Measurements from ENCODE around the gene CCDC57.
A peak's percentile ranks its signal among the peaks of the same experiment; 100 is the strongest.
"Not testable (repeated sequence)": the region's sequence is repeated elsewhere in the genome, so short reads cannot be mapped to it uniquely, and the experiment has no call there.

CCDC57 gene, protein sequence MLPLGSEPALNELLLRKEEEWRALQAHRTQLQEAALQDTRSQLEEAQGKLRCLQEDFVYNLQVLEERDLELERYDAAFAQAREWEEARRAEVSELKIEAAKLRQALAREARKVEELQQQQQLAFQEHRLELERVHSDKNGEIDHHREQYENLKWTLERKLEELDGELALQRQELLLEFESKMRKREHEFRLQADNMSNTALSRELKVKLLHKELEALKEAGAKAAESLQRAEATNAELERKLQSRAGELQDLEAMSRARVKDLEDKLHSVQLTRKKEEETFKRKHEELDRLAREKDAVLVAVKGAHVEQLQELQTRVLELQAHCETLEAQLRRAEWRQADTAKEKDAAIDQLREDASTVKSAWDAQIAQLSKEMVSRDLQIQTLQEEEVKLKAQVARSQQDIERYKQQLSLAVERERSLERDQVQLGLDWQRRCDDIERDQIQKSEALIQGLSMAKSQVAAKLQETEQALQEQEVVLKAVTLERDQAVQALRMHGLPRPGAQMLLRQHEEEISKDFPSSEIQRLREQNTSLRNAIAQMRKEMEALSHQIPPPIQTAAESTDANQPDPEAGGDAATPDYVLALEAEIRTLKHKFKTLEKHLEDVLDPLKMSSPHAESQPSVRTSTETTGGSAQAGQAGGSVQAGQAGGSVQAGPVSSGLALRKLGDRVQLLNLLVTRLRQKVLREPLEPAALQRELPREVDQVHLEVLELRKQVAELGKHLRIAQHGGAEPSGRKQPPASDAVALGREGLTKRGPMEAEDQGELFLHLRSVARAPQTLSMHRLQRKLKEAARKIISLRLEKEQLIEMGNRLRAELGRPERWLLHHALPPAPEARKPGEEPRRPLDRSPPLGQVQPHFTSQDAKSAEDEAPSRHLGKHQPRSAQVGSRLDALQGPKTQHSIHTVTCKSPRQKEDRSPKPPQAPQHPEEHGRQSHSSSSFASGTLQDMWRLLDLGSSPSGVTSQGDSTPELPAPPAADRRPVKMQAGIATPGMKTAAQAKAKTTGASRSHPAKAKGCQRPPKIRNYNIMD

DNA sequence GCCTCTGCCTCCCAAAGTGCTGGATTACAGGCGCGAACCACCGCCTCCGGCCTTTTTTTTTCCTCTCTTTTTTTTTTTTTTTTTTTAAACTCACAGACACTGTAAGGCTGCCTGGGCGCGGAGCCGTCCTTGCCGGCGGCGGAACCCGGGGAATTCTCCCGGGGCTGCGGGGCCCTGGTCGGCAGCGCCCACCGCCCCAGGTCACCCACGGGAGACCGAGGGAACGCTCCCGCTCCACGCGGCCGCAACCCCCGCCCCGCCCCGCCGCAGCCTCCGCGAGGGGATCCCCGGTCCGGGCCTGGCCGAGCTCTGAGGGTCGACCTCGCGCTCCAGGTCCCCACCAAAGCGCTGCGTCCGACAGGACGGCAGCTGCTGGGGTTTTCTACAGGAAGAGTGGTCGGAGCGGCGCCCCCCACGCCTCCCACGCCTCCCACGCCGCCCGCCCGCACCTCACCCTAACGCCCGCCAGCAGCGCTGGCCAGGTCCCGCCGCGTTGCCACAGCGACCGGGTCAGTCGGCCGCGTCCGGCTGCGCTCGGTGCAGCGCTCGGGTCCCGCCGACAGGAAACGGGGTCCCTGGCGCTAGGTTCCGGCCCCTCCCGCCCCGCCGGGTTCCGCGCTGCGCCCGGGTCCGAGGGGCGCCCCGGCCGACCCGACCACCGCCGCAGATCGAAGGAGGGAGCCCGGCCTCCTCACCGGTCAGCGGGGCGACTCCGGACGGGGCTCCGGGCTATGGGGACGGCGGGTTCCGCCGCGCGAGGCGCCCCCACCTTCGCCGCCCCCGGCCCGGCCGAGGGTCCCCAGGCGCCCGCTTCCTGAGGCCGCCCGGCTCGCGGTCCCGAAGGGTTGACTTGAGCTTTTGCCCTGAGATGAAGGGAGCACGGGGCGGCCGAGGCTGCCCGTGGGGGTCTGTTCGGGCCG, at the start of gene CCDC57:
TSS of gene CCDC57 (minus strand) at position 512 of the 920 bp plus-strand sequence. CDS start 10,898 bp downstream, outside the sequence.
- DNase-seq = peak; percentile 87

- no peak for DNase-seq
Observed at GRCh38 chr17:82262344-82262743, 49.7 kb upstream of the CCDC57 start.

- DNase-seq = not testable (repeated sequence)
Observed at GRCh38 chr17:82259972-82260961, 47.6 kb upstream of the CCDC57 start.

DNA sequence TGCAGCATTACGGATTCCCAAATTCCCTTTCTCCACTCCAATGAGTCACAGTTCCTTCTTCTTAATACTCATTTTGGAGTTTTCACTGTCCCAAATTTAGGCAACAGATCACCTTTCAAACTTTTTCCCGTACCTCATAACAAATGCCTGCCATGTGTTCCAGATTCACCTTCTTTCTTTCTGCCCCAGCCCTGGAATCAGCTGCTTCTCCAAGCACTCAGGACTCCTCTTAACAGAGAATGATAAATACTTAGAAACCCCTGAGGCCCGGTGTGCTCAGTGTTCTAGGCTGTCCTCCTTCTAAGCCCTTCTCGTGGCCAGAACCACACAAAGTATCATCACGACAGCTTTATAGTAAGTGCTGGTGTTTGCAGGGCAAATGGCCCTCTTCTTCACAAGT, 45.9 kb upstream of the CCDC57 start:
- DNase-seq = no peak

GRCh38 chr17:82257473-82257872, 44.8 kb upstream of the CCDC57 start:
- DNase-seq = no peak

DNA sequence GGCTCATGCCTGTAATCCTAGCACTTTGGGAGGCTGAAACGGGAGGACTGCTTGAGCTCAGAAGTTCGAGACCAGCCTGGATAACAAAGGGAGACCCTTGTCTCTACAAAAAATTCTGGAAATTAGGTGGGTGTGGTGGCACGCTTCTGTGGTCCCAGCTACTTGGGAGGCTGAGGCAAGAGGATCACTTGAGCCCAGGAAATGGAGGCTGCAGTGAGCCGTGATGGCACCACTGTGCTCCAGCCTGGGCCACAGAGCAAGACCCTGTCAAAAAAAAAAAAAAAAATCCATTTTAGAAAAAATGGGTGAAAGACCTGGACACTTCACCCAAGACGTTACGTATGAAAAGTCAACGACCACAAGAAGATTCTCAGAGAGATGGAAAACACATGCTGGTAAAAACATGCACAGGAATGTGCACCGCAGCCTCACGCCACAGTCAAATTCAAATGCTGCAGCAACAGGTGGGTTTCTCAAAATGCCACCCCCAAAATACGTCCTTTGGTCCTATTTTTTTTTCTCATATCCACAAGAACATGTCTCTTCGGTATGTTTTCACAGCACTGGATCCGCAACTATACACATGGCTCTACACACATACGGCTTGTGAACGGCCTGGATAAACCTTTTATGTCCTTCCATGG, 43.7 kb upstream of the CCDC57 start:
- DNase-seq = no peak

DNA sequence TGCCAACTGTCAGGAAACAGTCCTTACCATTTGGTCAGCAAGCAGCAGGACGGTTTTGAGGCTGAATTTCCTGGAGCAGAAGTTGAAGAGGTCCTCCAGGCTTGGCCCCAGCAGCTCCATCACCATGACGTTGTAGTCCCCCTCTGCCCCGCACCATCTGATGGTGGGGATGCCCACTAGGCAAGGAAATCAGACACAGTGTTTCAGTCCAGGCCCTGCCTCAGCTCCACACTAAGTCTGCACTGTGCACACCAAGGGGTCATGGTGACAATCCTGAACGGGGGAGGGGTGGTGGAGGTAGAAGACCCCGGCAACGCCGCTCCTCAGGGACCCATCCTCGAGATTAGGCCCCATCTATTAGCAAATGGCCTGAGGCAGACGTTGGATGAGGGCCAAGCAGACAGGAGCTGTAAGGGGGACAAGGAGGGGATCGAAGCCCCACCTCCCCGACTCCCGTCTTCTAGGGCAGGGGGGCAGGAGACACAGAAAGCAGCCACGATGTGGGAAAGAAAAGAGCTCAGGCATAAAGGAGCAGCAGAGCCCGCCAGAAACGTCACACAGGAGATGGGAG, 42.8 kb upstream of the CCDC57 start:
- no peak for DNase-seq

- not testable (repeated sequence) for DNase-seq
Observed at GRCh38 chr17:82254746-82255145, 42.1 kb upstream of the CCDC57 start.

- DNase-seq = not testable (repeated sequence)
Observed at GRCh38 chr17:82254096-82254495, 41.5 kb upstream of the CCDC57 start.

GRCh38 chr17:82253179-82253544, 40.5 kb upstream of the CCDC57 start:
- no peak for DNase-seq

DNA sequence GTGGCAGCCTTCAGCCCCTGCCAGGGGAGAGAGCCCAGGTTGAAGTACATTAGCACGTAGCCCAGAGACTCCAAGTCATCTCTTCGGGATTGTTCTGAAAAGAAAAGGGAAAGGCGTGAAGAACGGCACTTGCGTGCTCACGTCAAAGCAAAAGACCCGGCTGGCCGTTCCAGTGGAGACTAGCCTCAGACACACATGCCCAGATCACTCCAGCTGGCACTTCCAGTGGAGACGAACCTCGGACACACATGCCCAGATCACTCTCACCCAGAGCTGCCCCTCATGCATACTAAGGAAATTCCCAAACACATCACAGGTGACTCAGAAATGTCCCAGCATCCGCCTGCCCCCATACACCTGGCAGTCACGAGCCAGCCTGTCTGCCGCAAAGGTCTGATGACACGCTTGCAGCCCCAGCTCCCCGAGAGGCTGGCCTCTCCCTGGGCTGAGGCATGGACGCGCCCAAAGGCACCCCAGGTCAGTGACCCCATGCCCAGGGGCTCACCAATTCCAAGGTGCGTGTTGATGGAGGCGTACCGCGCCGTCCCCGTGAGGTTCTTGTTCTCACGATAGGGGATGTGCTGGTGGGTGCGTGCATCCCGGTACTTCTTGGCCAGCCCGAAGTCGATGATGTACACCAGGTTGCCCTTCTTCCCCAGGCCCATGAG, 40.0 kb upstream of the CCDC57 start:
- no peak for DNase-seq

DNA sequence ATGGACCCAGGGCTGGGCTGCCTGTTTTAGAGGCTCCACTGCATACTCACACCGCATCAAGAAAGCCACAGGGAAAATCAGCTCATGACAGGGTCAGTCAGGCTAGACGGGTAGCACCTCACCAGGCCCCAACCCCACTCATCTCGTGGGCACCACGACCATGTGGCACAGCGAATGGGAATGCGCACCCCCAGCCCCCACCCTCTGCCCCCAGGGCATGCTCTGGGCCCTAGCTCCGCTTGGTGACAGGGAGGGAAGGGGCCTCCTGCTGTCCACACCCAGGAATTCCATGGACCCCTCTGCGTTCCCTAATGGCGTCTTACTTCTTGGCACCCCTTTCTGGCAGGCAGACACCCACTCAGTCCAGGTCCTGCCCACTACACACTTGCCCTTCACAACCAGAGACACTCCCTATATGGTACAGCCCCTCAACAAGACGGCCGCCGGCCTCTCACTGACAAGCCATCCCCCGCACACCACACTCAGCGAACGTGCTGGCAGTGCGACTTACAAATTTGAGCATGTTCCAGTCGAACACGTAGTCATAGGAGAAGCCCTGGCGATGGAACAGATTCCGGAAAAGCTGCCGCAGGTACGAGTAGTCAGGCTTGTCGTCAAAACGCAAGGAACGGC, 38.3 kb upstream of the CCDC57 start:
- no peak for DNase-seq

GRCh38 chr17:82249896-82250581, 37.4 kb upstream of the CCDC57 start:
- DNase-seq = no peak

DNA sequence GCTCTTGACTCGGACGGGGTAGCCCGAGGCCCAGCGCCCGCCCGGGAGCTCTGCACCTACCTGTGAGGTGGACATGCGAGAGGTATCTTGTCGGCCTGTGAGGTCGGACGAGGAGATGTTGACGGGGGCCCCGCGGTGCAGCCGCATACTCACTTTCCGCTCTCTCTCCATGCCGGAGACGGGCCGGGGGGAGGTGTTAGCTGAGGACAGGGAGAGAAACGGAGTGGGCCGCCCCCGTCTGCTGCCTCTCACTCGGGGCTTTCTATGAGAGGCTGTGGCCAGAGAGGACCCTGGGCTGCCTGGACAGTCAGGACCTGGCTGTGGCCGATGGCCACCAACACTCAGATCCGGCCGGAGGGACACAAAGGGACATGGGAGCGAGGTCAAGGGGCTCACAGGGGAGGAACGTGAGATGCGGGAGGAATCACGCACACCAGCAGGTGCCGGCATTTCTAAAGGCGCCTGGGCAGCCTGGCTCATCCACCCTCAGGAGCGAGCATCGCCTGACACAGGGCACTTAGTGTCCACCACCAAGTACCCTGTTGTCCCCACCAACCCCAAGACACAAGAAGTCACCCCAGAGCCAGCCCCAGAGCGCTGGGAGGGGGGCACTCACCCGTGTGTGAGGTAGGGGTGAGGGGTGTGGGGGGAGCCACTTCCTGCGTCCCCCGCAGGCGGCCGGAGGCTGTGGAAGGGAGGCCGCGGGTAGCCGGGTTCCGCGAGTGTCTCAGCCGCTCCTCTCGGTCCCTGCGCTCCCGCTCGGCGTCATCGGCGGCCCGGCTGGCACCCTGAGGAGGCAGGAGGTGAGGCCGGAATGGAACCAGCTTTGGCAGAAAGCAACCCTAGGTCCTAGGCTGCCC, 36.4 kb upstream of the CCDC57 start:
- DNase-seq = no peak

DNA sequence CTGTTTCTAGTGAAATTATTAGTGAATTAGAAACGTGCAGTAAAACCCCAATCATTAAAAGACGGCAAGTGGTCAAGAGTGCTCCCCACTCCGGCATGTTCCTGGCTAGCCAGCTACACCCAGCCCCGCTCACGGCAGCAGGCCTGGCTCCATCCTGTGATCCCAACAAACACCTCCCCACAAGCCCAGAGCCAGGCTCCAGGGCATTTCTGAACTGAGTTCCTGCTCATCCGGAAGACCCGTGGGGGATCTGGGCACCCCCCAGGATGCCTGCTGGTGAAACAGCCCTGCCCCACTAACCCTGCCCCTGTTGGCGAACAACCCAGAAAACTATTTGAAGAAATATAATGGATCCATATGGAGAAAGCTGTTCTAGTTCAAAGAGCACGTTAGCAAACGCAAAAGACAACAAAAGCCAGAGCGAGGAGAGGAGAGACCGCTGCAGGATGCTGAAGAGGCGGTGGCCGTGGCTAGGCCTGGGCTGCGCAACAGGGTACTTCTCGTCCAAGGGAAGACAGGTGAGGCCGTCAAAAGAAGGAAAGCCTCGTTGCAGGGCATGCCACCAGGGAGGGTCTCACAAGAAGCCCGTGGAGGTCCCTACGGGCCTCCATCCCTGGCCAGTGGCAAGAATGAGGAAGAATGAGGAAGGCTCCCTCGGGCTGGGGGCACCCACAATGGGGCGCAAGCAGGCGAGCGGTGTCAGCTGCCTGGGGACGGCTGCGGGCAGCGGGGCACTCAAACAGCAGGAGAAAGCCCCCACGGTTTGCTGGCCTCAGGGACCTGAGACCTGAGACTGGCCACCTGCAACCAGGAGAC, 35.4 kb upstream of the CCDC57 start:
- DNase-seq = no peak

DNA sequence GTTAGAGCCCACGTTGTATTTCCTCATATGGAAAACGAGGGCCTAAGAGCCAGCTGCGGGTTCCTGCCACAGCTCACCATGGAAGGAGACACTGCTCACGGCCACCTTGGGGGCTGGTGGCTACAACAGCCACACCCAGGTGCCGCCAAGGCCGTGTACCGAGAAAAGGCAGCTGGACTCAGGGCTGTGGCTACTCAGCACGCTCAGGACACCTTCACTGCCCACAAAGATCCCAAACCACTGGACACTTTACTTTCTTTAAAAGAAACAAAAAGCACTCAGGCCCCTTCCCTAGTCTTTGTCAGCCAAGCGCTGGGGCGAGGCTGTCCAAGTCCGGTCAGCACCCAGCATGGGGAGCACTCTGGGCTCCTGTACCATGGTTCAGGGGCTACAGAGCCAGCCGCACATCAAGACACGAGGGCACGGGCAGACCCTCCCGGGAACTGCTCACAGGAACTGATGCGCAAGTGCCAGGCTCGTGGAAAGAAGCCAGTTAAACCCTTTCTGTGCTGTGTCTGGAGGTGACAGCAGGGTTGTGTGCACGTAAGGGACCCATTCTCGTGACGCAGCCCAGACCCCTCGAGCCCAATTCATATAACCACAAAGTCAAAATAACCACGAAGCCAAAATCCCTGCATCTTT, 34.7 kb upstream of the CCDC57 start:
- no peak for DNase-seq
